ENCODE measurements around the gene TIMM44.

GRCh38 chr19:7979011-7979410 lies 35.5 kb upstream of the TIMM44 start:
- TF ChIP-seq CHD1 (IDR thresholded peaks at IDR 0.05; ENCODE audit: low read depth, low read length) (no peak), JUND (IDR thresholded peaks at IDR 0.05; ENCODE audit: low read depth, low read length) (no peak), SMARCA5 (IDR thresholded peaks at IDR 0.05) (no peak), REST (IDR thresholded peaks at IDR 0.05; ENCODE audit: low read depth, low read length) (no peak), ZSCAN29 (IDR thresholded peaks at IDR 0.05) (no peak), CTCF (IDR thresholded peaks at IDR 0.05 in 2 of 3, conservative IDR thresholded peaks at IDR 0.05 in 1 of 3; ENCODE audit: control insufficient read depth in 2 of 3, extremely low read depth in 1 of 3, insufficient read depth in 1 of 3, low read depth in 3 of 3, low read length in 3 of 3) (no peak)

All from GM12878 (cell line).